MCF 10A (cell line): Measurements from ENCODE around the gene C11orf24. TPM values are rescaled to one million over a fixed set of nuclear protein-coding genes. Genes with fewer than 3 reads are reported as not detected.
A peak's percentile ranks its signal among the peaks of the same experiment; 100 is the strongest.

Experiments
- BruUV-seq: library from RNA; stranded (reverse); fragments of 400-500 nt; replicated peaks from 2 replicates; lab custom pipeline; 2021; lab: Mats Ljungman, UMichigan
- CTCF ChIA-PET: fragments of 300-600 bp; sonication (Branson Sonifier 250); formaldehyde crosslinking; extraction: SDS; loops from one replicate; lab custom pipeline; 2021; ENCODE audit warnings: antibody characterized with exemption, inconsistent platforms; lab: Yijun Ruan, JAX
- POLR2A ChIA-PET: fragments of 300-600, 350-650 bp; sonication (Branson Sonifier 250); formaldehyde crosslinking; extraction: SDS; loops from one replicate; lab custom pipeline; 2020; ENCODE audit warnings: antibody characterized with exemption, inconsistent platforms; lab: Yijun Ruan, JAX
- DNase-seq: peaks from one replicate; pipeline ENCODE4 v3.0.0-alpha.2; 2018; ENCODE audit not compliant: unreplicated experiment
- H3K27ac Mint-ChIP-seq: one replicate; pipeline ENCODE4 v1.8.0; 2022; ENCODE audit warnings: mild to moderate bottlenecking, low read depth, mixed read lengths; ENCODE audit not compliant: unreplicated experiment
- H3K27me3 Mint-ChIP-seq: one replicate; pipeline ENCODE4 v1.8.0; 2022; ENCODE audit warnings: mixed read lengths; ENCODE audit not compliant: insufficient read depth, unreplicated experiment
- H3K36me3 Mint-ChIP-seq: one replicate; pipeline ENCODE4 v1.8.0; 2022; ENCODE audit warnings: mild to moderate bottlenecking, moderate library complexity, mixed read lengths; ENCODE audit not compliant: insufficient read depth, unreplicated experiment
- H3K4me1 Mint-ChIP-seq: one replicate; pipeline ENCODE4 v1.8.0; 2022; ENCODE audit warnings: mixed read lengths; ENCODE audit not compliant: insufficient read depth, unreplicated experiment
- H3K4me3 Mint-ChIP-seq: one replicate; pipeline ENCODE4 v1.8.0; 2022; ENCODE audit warnings: mild to moderate bottlenecking, moderate library complexity, mixed read lengths; ENCODE audit not compliant: unreplicated experiment
- H3K9me3 Mint-ChIP-seq: one replicate; pipeline ENCODE4 v1.8.0; 2022; ENCODE audit warnings: mixed read lengths; ENCODE audit not compliant: unreplicated experiment
- intact Hi-C: fragments of 100-400 bp; cut with micrococcal nuclease; formaldehyde crosslinking; loops from 2 replicates; pipeline ENCODE4 v1.14.1; 2022
- total RNA-seq: library from RNA; stranded (reverse); gene quantifications from 2 replicates; pipeline ENCODE4 v1.2.3, GENCODE V29; 2022
- TF ChIP-seq, protein P1 (sequence below): fragments of 200-600 bp; IDR thresholded peaks from one replicate; pipeline ENCODE4 v1.8.0; 2022; ENCODE audit warnings: antibody characterized with exemption, mild to moderate bottlenecking; ENCODE audit not compliant: unreplicated experiment

The C11orf24 gene
- total RNA-seq, 1 experiment from 2014 or later: 69.2 TPM

- no peak for DNase-seq
- ChIA-PET POLR2A (interaction anchor here (0.6 to 2.5 kb wide), 5 partner anchors 9 to 302 kb away, joined by 3 to 11 read pairs (median 4); partner anchors contain the start of gene C11orf24), CTCF (no interaction called here)
- TF ChIP-seq, protein P1, sequence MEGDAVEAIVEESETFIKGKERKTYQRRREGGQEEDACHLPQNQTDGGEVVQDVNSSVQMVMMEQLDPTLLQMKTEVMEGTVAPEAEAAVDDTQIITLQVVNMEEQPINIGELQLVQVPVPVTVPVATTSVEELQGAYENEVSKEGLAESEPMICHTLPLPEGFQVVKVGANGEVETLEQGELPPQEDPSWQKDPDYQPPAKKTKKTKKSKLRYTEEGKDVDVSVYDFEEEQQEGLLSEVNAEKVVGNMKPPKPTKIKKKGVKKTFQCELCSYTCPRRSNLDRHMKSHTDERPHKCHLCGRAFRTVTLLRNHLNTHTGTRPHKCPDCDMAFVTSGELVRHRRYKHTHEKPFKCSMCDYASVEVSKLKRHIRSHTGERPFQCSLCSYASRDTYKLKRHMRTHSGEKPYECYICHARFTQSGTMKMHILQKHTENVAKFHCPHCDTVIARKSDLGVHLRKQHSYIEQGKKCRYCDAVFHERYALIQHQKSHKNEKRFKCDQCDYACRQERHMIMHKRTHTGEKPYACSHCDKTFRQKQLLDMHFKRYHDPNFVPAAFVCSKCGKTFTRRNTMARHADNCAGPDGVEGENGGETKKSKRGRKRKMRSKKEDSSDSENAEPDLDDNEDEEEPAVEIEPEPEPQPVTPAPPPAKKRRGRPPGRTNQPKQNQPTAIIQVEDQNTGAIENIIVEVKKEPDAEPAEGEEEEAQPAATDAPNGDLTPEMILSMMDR: no peak
- H3K9me3 Mint-ChIP-seq: no peaks in the 10 kb centered on the region
- peaks cover 5% of the 10 kb centered on the region for H3K36me3 Mint-ChIP-seq
- BruUV-seq: no TSS peak
- intact Hi-C loops: no loop called here
- peaks cover 40% of the 10 kb centered on the region for H3K4me1 Mint-ChIP-seq
- no peaks in the 10 kb centered on the region for H3K27me3 Mint-ChIP-seq
- peak within 1 kb of the TSS; percentile 88 for H3K27ac Mint-ChIP-seq
- H3K4me3 Mint-ChIP-seq: peak within 1 kb of the TSS; percentile 87
These were observed 40.5 kb upstream of the C11orf24 start, which contains the start of gene LRP5 for GRCh38 chr11:68312117-68312779. Gene LRP5 (plus strand): TSS chr11:68312591. CDS start chr11:68312715, 124 bp downstream.

- CTCF ChIA-PET: interaction anchor here (1.1 to 2.1 kb wide), 2 partner anchors 13 to 71 kb away, joined by 4 to 15 read pairs; no protein-coding TSS in a partner anchor
- Mint-ChIP-seq H3K27ac (no peak overlapping the region), H3K4me3 (peak overlapping the region; percentile 60), H3K36me3 (peaks cover 5% of the 10 kb centered on the region), H3K27me3 (no peaks in the 10 kb centered on the region), H3K9me3 (no peaks in the 10 kb centered on the region), H3K4me1 (peaks cover 33% of the 10 kb centered on the region)
- DNase-seq: no peak
- intact Hi-C loops: no loop called here
- POLR2A ChIA-PET: interaction anchor here (0.6 to 2.5 kb wide), 7 partner anchors 8 to 301 kb away, joined by 3 to 11 read pairs (median 4); partner anchors contain the start of gene C11orf24
- BruUV-seq: no TSS peak
- TF ChIP-seq, protein P1: no peak
These were observed 39.7 kb upstream of the C11orf24 start for GRCh38 chr11:68311160-68312116.

DNA sequence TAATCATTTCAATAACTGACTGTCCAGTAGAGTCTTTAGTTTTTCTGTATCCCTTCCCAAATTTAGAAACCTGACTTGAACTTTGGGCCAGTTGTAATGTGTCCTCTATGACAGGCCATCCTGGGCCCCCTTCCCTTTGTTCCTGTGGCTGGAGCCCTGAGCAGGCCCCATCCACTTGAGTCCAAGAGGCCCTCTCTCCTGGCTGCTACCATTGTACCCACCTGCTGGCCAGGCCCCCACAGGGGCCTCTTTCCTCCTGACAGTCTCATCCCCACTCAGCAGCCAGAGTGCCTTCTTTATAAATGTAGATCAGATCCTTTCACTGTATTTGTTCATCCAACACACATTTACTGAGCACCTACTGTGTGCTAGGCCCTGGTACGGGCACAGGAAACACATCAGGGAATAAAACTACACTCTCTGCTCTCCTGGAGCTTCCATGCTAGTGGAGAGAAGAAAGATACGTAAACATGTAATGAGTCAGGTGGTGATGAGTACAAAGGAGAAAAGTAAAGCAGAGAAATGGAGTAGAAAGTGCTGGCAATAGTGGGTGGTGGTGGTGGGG lies 37.9 kb upstream of the C11orf24 start:
- CTCF ChIA-PET: interaction anchor here (0.6 to 2.1 kb wide), 5 partner anchors 12 to 75 kb away, joined by 4 to 15 read pairs (median 5); no protein-coding TSS in a partner anchor
- no peak overlapping the region for H3K4me3 Mint-ChIP-seq
- no peaks in the 10 kb centered on the region for H3K27me3 Mint-ChIP-seq
- H3K36me3 Mint-ChIP-seq: peaks cover 5% of the 10 kb centered on the region
- BruUV-seq: no TSS peak
- no peak for DNase-seq
- H3K9me3 Mint-ChIP-seq: no peaks in the 10 kb centered on the region
- H3K4me1 Mint-ChIP-seq: peaks cover 16% of the 10 kb centered on the region
- no peak overlapping the region for H3K27ac Mint-ChIP-seq
- intact Hi-C loops: no loop called here
- POLR2A ChIA-PET: interaction anchor here (0.6 kb wide), 1 partner anchor 31 kb away, joined by 3 read pairs; no protein-coding TSS in a partner anchor
- TF ChIP-seq, protein P1: no peak
